NK-92 treated with Interleukin-12 subunit alpha and Interleukin-12 subunit beta, amount 100 ng/mL, for 24 hours (cell line): ENCODE results near the gene NAGLU.
"Not testable (repeated sequence)": the region's sequence is repeated elsewhere in the genome, so short reads cannot be mapped to it uniquely, and the experiment has no call there.

ENCODE experiments used
- DNase-seq: peaks from one replicate; lab custom pipeline; 2025; lab: John Stamatoyannopoulos, UW

The NAGLU gene

DNA sequence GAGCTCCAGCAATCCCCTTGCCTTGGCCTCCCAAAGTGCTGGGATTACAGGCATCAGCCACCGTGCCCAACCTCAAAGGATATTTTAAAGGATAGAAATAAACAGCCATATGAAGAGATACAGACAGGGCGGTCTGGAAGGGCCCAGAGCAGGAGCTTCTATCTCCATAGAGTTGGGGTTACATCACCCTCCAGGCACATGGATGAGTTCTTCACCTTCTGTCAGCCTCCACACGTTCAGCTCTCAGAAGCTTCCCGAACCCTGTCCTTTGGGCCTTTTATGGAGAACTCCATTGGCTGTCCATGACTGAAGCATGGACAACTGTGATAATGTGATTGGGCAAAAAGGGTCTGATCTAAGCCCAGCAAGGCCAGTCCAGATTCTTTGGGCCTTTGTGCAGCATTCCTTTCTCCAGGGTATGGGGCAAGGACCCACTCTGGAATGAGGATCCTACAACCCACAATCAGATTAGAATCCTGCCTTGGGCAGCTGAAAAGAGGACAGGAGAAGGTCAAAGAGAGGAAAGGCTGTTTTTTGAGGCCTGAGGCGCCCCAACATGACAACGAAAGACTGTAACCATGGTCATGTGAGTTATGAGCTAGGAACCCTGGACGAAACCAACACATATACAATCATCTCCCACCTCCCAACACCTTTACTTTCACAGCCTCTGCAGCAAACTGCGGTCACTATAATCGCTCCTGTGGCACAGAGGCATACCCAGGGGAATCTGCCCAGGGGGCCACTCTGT is 9.9 kb downstream of the NAGLU start:
- DNase-seq: not testable (repeated sequence)

DNA sequence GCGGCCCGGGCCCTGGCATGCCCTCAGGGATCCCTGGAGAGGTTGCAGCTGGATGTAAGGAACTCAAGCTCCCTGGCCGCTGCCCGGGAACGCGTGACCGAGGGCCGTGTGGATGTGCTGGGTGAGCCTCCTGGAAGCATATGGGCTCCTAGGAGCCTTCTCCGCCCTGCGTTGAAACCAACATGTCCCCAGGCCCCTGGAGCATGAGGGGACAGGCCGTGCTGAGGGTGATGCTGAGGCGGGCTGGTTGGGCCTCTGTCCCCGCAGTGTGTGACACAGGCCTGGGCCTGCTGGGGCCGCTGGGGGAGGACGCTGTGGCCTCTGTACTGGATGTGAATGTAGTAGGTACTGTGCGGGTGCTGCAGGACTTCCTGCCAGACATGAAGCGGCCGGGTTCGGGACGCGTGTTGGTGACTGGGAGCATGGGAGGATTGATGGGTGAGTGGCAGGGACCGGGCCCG is 11.0 kb downstream of the NAGLU start:
- DNase-seq: no peak

DNA sequence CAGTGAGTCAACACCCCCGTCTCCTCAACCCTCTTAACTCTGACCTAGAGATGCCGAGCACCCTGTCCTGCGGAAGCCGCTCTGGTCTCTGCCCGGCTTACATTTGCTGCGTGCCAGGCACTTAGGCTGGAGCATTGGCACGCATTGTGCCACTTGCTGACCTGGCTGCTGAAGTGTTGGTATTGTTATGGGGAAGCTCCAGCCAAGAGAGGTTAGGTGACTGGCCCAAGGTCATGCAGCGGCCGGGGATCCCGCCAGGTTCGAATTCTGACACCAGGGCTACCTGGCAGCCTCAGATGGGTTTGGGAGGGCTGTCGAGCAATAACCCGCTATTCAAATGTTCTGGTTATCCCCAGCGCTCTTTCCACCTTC is 11.6 kb downstream of the NAGLU start:
- no peak for DNase-seq

DNA sequence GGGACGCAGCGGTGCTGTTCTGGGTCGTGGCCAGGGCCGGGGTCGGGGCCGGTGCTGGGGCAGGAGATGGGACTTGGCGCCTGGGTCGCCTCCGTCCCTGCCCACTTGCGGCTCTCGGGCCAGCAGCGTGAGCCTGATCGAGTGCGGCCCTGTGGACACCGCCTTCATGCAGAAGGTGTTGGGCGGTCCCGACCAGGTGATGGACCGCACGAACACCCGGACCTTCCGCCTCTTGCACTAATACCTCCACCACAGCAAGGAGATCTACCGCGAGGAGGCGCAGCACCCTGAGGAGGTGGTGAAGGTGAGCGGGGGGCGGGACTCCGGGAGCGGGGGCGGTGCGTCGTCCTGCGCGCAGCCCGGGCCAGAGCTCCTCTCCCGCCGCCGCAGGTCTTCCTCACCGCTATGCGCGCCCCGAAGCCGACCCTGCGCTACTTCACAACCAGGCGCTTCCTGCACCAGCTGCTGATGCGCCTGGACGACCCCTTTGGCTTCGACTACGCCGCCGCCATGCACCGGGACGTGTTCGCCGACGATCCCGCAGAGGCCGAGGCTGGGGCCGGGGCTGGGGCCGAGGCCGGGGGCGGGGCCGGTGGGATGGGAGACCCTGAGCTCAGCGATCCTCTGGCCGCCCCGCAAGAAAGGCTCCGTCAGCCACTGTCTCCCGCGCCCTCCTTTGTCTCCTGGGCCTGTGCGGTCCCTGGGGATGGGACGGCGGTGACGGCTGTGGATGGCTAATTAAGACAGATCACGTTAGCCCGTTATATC is 12.2 kb downstream of the NAGLU start:
- no peak for DNase-seq

DNA sequence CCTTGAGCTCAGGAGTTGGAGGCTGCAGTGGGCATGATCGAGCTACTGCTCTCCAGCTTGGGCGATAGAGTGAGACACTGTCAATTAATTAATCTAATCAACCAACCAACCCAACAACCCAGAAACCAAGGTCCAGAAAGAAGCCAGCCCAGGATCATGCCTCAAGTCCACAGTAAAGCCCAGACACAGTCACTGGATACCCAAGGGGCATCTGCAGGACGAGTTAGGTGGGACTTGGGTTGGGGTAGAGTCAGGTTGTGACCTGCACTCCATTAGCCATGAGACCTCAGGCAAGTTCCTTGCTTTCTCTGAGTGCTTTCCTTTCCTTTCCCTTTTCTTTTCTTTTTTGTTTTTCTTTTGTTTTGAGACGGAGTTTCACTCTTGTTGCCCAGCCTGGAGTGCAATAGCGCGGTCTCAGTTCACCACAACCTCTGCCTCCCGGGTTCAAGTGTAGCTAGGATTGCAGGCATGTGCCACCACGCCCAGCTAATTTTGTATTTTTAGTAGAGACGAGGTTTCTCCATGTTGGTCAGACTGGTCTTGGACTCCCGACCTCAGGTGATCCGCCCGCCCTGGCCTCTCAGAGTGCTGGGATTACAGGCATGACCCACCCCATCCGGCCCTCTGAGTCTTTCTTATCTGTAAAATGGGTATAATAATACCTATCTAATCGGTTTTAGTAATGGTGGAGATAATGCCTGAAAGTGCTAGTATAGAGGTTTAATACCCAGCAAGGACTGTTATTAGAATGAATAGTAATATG is 13.1 kb downstream of the NAGLU start:
- DNase-seq: no peak

DNA sequence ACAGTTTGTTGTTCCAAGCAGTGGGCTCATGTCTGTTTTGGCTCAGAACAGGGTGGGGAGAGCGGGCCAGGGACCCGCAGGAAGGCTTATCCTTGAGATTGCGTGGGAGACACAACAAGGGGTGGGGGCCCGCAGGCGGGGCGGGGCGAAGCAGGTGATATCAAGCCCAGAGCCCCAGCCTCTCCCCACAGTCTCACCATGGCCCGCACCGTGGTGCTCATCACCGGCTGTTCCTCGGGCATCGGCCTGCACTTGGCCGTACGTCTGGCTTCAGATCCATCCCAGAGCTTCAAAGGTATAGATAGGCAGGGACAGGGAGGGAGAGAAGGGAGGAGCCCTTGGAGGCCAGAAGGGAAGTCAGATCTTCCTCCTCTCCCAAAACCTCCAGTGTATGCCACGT is 16.7 kb downstream of the NAGLU start, which contains the start of gene HSD17B1:
HSD17B1 (plus strand) TSS at position 188 of the 400 bp plus-strand sequence; CDS start at position 199, 11 bp downstream.
- not testable (repeated sequence) for DNase-seq

DNA sequence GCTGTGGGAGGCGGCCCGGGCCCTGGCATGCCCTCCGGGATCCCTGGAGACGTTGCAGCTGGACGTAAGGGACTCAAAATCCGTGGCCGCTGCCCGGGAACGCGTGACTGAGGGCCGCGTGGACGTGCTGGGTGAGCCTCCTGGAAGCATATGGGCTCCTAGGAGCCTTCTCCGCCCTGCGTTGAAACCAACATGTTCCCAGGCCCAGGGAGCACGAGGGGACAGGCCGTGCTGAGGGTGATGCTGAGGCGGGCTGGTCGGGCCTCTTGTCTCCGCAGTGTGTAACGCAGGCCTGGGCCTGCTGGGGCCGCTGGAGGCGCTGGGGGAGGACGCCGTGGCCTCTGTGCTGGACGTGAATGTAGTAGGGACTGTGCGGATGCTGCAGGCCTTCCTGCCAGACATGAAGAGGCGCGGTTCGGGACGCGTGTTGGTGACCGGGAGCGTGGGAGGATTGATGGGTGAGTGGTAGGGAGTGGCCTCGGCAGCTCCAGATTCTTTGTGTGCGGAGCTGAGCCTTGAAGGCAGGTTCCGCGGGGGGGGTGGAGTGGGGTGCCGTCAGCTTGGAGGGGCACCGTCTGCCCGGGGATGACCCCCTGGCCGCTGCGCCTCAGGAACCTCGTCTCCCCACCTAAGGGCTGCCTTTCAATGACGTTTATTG is 17.2 kb downstream of the NAGLU start:
- no peak for DNase-seq

DNA sequence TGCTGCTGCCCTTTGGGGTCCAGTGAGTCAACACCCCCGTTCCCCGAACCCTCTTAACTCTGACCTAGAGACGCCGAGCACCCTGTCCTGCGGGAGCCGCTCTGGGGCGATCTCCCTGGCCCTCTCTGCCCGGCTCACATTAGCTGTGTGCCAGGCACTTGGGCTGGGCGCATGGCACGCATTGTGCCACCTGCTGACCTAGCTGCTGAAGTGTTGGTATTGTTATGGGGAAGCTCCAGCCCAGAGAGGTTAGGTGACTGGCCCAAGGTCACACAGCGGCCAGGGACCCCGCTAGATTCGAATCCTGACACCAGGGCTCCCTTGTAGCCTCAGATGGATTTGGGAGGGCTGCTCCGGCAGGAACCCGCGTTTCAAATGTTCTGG is 17.8 kb downstream of the NAGLU start:
- DNase-seq: no peak

DNA sequence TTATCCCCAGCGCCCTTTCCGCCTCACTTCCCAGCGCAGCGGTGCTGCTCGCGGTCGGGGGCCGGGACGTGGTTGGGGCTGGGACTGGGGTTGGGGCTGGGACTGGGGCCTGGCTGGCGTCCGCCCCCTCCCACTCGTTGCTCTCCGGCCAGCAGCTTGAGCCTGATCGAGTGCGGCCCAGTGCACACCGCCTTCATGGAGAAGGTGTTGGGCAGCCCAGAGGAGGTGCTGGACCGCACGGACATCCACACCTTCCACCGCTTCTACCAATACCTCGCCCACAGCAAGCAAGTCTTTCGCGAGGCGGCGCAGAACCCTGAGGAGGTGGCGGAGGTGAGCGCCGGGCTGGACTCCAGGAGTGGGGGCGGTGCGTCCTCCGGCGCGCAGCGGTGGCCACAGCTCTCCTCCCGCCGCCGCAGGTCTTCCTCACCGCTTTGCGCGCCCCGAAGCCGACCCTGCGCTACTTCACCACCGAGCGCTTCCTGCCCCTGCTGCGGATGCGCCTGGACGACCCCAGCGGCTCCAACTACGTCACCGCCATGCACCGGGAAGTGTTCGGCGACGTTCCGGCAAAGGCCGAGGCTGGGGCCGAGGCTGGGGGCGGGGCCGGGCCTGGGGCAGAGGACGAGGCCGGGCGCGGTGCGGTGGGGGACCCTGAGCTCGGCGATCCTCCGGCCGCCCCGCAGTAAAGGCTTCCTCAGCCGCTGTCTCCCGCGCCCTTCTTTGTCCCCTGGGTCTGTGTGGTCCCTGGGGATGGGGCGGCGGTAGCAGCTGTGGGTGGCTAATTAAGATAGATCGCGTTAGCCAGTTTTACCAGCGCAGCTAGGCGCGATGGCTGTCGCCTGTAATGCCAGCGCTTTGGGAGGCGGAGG is 18.4 kb downstream of the NAGLU start:
- DNase-seq: peak; percentile 84

DNA sequence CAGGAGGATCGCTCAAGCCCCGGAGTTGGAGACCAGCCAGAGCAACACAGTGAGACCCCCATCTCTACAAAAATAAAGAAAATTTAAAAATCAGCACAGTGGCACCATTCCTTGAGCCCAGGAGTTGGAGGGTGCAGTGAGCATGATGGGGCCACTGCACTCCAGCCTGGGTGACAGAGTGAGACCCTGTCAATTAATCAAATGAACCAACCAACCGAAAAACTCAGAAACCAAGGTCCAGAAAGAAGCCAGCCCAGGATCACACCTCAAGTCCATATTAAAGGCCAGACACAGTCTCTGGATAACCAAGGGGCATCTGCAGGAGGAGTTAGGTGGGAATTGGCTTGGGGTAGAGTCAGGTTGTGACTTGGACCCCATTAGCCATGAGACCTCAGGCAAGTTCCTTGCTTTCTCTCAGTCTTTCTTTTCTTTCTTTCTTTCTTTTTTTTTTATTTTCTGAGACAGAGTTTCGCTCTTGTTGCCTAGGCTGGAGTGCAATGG is 19.1 kb downstream of the NAGLU start:
- no peak for DNase-seq

DNA sequence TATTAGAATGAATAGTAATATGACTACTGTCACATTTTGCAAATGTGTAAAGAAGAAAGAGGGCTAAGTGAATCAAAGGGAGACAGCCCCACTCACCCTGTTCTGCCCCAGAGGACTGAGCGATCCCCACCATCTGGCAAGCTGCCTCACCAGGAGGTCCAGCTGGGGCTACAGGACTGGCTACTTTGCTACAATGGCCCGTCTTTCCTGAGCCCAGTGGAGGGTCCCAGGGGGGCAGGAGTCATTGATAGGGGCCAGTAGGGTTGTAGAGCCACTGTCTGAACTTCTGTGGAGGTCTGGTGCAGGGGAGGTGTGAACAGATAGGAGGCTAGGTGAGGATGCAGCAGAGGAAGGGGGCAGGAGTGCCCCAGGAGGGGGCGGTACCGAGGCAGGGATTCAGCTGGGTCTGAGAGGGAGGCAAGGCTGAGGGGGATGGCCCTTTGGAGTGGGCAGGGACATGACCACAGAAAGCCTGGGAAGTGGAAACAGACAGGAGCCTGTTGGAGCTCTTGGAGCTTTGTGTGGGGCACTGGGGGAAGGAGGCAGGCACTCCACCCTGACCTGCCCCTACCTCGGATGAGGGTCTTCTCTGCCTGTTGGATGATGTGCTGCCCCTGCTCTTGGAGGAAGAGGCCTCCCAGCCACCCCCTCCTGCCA is 20.0 kb downstream of the NAGLU start:
- not testable (repeated sequence) for DNase-seq

DNA sequence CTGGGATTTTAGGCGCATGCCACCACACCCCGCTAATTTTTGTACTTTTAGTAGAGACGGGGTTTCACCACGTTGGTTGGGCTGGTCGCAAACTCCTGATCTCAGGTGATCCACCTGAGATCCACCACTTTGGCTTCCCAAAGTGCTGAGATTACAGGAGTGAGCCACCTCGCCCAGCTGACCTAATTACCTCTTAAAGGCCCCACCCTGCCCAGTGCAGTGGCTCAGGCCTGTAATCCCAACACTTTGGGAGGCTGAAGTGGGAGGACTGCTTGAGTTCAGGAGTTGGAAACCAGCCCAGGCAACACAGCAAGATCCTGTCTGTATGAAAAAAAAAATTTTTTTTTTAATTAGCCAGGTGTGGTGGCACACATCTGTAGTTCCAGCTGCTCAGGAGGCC is 23.0 kb downstream of the NAGLU start:
- DNase-seq: no peak

DNA sequence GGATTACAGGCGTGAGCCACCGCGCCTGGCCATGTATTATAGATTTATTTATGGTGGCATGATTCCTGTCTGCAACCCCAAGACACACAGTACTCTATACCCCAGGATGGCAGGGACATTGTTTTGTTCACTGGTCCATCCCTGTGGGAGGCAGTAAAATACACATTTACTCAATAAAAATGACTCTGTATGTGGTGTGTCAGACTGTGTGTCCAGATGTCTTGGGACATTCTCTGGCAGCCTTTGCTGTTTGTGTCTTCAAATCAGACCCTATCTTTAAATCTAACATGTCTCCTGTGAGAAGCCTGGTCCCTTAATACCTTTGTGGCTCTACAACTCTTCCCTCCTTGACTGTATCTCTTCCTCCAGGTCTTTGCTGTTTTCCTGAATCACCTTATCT is 24.2 kb downstream of the NAGLU start:
- DNase-seq: no peak

DNA sequence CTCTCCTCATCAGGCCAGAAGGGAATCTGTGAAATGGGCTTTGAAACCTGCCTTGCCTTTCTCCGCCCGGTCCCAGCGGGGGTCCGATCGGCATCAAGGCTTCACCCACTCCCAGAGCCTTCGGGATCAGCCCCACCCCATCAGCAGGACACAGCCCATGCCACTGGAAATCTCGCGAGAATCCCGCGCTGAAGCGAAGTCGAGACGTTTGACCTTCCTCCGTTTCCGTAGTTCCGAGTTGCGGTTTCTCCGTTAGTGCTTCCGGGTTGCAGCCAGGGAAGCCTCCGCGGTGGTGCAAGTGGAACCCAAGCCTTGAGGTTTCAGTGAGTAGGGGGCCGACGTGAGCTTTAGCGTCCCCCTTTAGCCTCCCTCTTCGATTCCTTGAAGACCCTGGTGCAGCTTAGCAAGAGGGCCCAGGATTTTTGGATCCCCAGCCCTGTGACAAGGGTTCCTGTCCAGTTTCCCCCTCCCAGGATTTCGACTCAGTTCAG is 25.9 kb downstream of the NAGLU start, which contains the start of gene COASY:
COASY (plus strand) TSS at position 252 of the 491 bp plus-strand sequence. CDS start 475 bp downstream, outside the sequence.
- DNase-seq: peak; percentile 88

DNA sequence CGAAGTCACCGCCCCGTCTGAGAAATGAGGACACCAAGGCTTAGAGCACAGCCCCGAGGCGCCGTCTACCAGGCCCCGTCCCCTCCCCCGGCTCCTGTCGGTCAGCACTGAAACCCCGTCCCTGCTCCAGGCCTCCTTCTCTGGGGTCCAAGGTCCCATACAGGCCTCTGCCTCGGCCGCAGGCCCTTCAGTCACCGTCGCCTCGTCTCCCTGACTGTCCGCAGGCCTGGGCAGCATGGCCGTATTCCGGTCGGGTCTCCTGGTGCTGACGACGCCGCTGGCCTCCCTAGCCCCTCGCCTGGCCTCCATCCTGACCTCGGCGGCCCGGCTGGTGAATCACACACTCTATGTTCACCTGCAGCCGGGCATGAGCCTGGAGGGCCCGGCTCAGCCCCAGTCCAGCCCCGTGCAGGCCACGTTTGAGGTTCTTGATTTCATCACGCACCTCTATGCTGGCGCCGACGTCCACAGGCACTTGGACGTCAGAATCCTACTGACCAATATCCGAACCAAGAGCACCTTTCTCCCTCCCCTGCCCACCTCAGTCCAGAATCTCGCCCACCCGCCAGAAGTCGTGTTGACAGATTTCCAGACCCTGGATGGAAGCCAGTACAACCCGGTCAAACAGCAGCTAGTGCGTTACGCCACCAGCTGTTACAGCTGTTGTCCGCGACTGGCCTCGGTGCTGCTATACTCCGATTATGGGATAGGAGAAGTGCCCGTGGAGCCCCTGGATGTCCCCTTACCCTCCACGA is 26.5 kb downstream of the NAGLU start:
- DNase-seq: no peak

DNA sequence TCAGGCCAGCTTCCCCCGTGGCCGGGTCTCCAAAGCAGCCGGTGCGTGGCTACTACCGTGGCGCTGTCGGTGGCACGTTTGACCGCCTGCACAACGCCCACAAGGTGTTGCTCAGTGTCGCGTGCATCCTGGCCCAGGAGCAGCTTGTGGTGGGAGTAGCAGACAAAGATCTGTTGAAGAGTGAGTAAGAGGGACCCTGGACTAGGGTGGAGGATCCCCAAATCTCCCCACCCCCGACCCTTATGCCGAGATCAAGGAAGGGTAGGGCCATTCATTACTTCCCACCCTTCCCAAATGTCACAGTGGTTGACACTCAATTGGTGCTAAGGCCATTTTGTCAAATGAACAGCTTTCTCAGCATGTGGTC is 27.1 kb downstream of the NAGLU start:
- no peak for DNase-seq

DNA sequence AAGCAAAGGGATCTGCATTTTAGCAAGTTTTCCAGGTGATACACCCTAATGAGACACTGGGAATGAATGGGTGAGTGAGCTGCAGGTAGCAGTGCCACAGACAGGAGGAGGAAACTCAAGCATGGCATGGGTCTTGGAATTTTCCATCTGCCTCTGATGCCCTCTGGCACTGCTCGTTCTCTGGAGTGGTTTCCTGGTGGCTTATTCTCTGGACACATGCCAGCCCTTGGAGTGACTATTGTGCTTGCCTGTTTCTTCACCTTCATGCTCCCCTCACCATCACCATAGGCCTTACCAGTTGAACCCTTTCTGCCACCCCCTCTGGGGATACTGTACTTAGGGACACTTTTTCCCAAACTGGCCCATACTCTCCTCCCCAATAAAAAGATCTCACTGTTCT is 27.5 kb downstream of the NAGLU start:
- no peak for DNase-seq

DNA sequence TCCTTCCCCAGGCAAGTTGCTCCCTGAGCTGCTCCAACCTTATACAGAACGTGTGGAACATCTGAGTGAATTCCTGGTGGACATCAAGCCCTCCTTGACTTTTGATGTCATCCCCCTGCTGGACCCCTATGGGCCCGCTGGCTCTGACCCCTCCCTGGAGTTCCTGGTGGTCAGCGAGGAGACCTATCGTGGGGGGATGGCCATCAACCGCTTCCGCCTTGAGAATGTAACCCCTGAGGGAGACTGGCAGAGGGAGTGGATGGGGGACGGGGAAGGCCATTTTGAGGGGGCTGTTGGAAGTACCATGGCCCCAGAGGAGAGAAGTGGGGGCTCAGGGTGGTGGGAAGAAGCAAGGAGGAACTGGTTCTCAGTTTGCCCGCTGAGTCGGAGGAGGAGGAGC is 27.9 kb downstream of the NAGLU start:
- no peak for DNase-seq

DNA sequence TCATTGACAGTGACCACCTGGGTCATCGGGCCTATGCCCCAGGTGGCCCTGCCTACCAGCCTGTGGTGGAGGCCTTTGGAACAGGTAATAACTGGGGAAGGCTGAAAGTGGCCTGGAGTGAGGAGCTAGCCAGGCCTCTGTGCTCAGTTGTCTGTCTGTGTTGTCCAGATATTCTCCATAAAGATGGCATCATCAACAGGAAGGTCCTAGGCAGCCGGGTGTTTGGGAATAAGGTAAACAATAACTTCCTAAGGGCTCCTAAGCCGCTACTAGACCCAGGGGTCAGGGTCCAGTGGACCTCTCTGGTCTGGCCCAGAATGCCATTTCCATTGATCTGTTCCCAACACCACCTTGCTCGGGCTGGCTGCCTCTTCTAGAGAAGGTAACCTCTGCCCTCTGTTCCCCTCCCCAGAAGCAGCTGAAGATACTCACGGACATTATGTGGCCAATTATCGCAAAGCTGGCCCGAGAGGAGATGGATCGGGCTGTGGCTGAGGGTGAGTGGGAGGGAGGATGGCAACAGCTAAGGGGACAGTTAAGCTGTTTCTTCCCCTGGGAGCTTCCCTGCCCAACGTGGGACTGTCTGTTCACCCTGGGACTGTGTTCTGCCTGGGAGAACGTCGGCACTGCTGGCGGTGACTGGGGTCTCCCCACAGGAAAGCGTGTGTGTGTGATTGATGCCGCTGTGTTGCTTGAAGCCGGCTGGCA is 28.9 kb downstream of the NAGLU start:
- no peak for DNase-seq
